Measurements from ENCODE around the gene UVSSA. TPM values are rescaled to one million over a fixed set of nuclear protein-coding genes. Genes with fewer than 3 reads are reported as not detected.

Gene UVSSA
- total and polyA plus RNA-seq, 2 donors (not counting 1 experiment from before 2014, with no cell fraction given): 4.6 to 7.6 TPM

DNA sequence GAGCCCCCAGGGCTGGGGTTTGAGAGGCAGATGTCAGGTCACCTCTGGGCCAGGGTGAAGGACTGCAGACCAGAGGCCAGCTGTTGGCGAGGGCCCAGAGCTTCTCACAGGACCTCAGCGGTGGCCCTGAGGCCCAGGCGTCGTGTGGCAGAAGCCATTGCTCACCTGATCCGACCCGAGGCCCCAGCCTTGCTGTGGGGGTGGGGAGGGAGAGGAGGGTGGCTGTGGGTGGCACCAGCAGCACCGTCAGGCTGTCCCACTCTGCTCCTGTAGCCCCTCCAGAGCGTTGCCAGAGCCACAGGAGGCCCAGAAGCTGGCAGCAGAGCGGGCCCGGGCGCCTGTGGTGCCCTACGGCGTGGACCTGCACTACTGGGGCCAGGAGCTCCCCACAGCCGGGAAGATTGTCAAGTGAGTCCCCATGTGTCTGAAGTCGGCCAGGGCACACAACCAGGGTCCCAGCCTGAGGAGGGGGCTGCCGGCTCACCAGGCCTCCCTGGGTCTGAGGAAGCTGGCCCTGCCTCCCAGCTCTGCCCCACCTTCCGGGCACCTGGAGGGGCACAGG is 28.8 kb downstream of the UVSSA start:
- H3K4me1 ChIP-seq (ENCODE audit: control insufficient read depth, extremely low read depth, insufficient read depth, low read length): no peaks in the 10 kb centered on the region

DNA sequence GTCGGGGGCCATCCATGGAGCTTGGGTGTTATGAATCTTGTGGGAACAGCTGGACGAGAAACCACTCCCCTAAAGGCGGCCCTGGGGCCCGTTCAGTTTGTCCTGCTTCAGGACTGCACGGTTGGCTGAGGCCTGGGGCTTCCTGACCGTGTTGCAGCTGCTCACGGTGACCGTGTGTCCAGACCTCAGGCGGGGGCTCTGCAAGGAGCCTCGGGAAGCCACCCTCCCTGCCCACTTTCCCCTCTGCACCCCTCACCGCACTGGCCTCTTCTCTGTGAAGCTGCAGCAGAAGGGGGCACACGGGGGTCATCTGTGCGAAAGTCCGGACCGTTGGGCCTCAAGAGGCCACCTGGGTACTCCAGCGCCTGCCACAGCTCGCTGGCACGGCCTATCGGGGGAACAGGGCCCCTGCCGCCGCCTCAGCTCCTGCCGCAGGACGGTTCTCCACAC is 29.4 kb downstream of the UVSSA start:
- Histone ChIP-seq H3K27ac (ENCODE audit: insufficient read depth, low read length) (no peak overlapping the region), H2AFZ (ENCODE audit: low read length) (no peak overlapping the region), H3K4me3 (replicated peaks in 1 of 4; ENCODE audit: control extremely low read depth in 1 of 4, insufficient read depth in 1 of 4, low read depth in 3 of 4, low read length in 4 of 4) (no peak overlapping the region), H4K20me1 (ENCODE audit: control insufficient read depth, extremely low read depth, insufficient read depth, low read length) (no peaks in the 10 kb centered on the region), H3K9ac (ENCODE audit: insufficient read depth, low read length) (no peak overlapping the region), H3K4me2 (ENCODE audit: extremely low read depth, insufficient read depth, low read length) (no peak overlapping the region), H3K4me1 (ENCODE audit: control insufficient read depth, extremely low read depth, insufficient read depth, low read length) (no peaks in the 10 kb centered on the region), H3K9me3 (ENCODE audit: control insufficient read depth, insufficient read depth, low read depth, low read length) (no peaks in the 10 kb centered on the region), H3K36me3 (ENCODE audit: control insufficient read depth, insufficient read depth, low read length) (peaks cover 4% of the 10 kb centered on the region), H3K27me3 (ENCODE audit: control insufficient read depth, insufficient read depth, low read length) (no peaks in the 10 kb centered on the region), H3K79me2 (ENCODE audit: control insufficient read depth, insufficient read depth, low read length) (no peaks in the 10 kb centered on the region)
- no peak for DNase-seq (ENCODE audit: low read depth in 2 of 2)
- TF ChIP-seq CTCF (conservative IDR thresholded peaks at IDR 0.05 in 1 of 2, IDR thresholded peaks at IDR 0.05 in 1 of 2; ENCODE audit: low read depth in 1 of 2, low read length in 2 of 2) (no peak), EZH2 (IDR thresholded peaks at IDR 0.05; ENCODE audit: low read length, missing control alignments) (no peak)

More for the DNA sequence above, 28.8 kb downstream of the UVSSA start:
- no peak overlapping the region for H3K27ac ChIP-seq (ENCODE audit: insufficient read depth, low read length)
- H4K20me1 ChIP-seq (ENCODE audit: control insufficient read depth, extremely low read depth, insufficient read depth, low read length): no peaks in the 10 kb centered on the region
- no peak for TF ChIP-seq EZH2 (IDR thresholded peaks at IDR 0.05; ENCODE audit: low read length, missing control alignments)
- TF ChIP-seq CTCF (conservative IDR thresholded peaks at IDR 0.05 in 1 of 2, IDR thresholded peaks at IDR 0.05 in 1 of 2; ENCODE audit: low read depth in 1 of 2, low read length in 2 of 2): no peak
- H3K79me2 ChIP-seq (ENCODE audit: control insufficient read depth, insufficient read depth, low read length): no peaks in the 10 kb centered on the region
- H3K36me3 ChIP-seq (ENCODE audit: control insufficient read depth, insufficient read depth, low read length): peaks cover 4% of the 10 kb centered on the region
- no peak overlapping the region for H3K4me2 ChIP-seq (ENCODE audit: extremely low read depth, insufficient read depth, low read length)
- no peaks in the 10 kb centered on the region for H3K27me3 ChIP-seq (ENCODE audit: control insufficient read depth, insufficient read depth, low read length)
- H2AFZ ChIP-seq (ENCODE audit: low read length): no peak overlapping the region
- no peak overlapping the region for H3K4me3 ChIP-seq (replicated peaks in 1 of 4; ENCODE audit: control extremely low read depth in 1 of 4, insufficient read depth in 1 of 4, low read depth in 3 of 4, low read length in 4 of 4)
- no peaks in the 10 kb centered on the region for H3K9me3 ChIP-seq (ENCODE audit: control insufficient read depth, insufficient read depth, low read depth, low read length)
- no peak overlapping the region for H3K9ac ChIP-seq (ENCODE audit: insufficient read depth, low read length)
- no peak for DNase-seq (ENCODE audit: low read depth in 2 of 2)

GRCh38 chr4:1376841-1377605 is 30.0 kb downstream of the UVSSA start:
- Histone ChIP-seq H3K79me2 (ENCODE audit: control insufficient read depth, insufficient read depth, low read length) (no peaks in the 10 kb centered on the region), H3K4me2 (ENCODE audit: extremely low read depth, insufficient read depth, low read length) (no peak overlapping the region), H3K27me3 (ENCODE audit: control insufficient read depth, insufficient read depth, low read length) (no peaks in the 10 kb centered on the region), H3K4me3 (replicated peaks in 1 of 4; ENCODE audit: control extremely low read depth in 1 of 4, insufficient read depth in 1 of 4, low read depth in 3 of 4, low read length in 4 of 4) (no peak overlapping the region), H3K9me3 (ENCODE audit: control insufficient read depth, insufficient read depth, low read depth, low read length) (no peaks in the 10 kb centered on the region), H3K4me1 (ENCODE audit: control insufficient read depth, extremely low read depth, insufficient read depth, low read length) (no peaks in the 10 kb centered on the region), H3K27ac (ENCODE audit: insufficient read depth, low read length) (no peak overlapping the region), H4K20me1 (ENCODE audit: control insufficient read depth, extremely low read depth, insufficient read depth, low read length) (no peaks in the 10 kb centered on the region), H2AFZ (ENCODE audit: low read length) (no peak overlapping the region), H3K36me3 (ENCODE audit: control insufficient read depth, insufficient read depth, low read length) (peaks cover 4% of the 10 kb centered on the region), H3K9ac (ENCODE audit: insufficient read depth, low read length) (no peak overlapping the region)
- no peak for DNase-seq (ENCODE audit: low read depth in 2 of 2)
- TF ChIP-seq EZH2 (IDR thresholded peaks at IDR 0.05; ENCODE audit: low read length, missing control alignments) (no peak), CTCF (conservative IDR thresholded peaks at IDR 0.05 in 1 of 2, IDR thresholded peaks at IDR 0.05 in 1 of 2; ENCODE audit: low read depth in 1 of 2, low read length in 2 of 2) (no peak)

All from fibroblast of lung (primary cell).